ENCODE results near the gene ABI1. TPM values are rescaled to one million over a fixed set of nuclear protein-coding genes. Genes with fewer than 3 reads are reported as not detected.

ABI1 gene
- total and polyA plus RNA-seq, 2 of the 4 experiments (the other 2 are of a cell fraction): 49.6 to 71.3 TPM

DNA sequence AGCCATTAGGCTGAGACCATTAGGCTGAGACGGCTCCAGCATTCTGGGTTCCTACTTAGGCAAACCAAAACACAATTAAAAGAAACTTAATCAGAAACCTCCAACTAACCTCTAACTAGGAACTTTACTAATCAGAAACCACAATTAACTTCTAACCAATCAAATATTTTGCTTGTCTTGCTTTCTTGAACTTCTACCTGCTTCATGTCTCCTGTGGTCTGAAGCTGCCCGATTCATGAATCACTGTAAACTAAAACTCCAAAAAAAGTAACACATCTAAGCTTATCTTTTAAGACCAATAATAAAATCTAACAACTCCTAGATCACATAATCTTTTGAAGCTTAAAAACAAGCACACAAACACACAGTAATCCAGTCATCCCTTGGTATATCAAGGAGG lies 87.1 kb downstream of the ABI1 start:
- Histone ChIP-seq H4K20me1 (ENCODE audit: insufficient read depth, low read length) (no peaks in the 10 kb centered on the region; the same call in none of the 2 replicates), H4K5ac (ENCODE audit: low read depth, low read length) (no peak overlapping the region), H2BK5ac (ENCODE audit: low read depth, low read length, poor library complexity, severe bottlenecking) (no peak overlapping the region), H3K9me1 (ENCODE audit: insufficient read depth, low read length) (no peaks in the 10 kb centered on the region), H2BK15ac (ENCODE audit: low read depth, low read length) (no peak overlapping the region), H3K27ac (ENCODE audit: insufficient read depth, low read length) (no peak overlapping the region), H3K4me1 (ENCODE audit: control insufficient read depth, insufficient read depth, low read length) (no peaks in the 10 kb centered on the region; the same call in 1 of the 2 replicates), H3K4me2 (ENCODE audit: low read depth, low read length) (peak overlapping the region; percentile 38; the same call in 1 of the 2 replicates), H3K18ac (ENCODE audit: low read depth, low read length) (no peak overlapping the region), H3K56ac (ENCODE audit: extremely low read depth, insufficient read depth, low read length) (no peak overlapping the region), H3K36me3 (ENCODE audit: control insufficient read depth, insufficient read depth, low read length) (0 out of 2 replicates have a peak, but pooled peaks cover 3% of the 10 kb centered on the region), H3K23ac (ENCODE audit: low read depth, low read length) (no peak overlapping the region), H4K8ac (ENCODE audit: low read depth in 2 of 2, low read length in 2 of 2) (no peak overlapping the region), H2AK9ac (replicated peaks; ENCODE audit: low read depth, low read length, poor library complexity) (no peak overlapping the region), H2AK5ac (ENCODE audit: low read depth, low read length) (no peak overlapping the region), H3K27me3 (ENCODE audit: control insufficient read depth, insufficient read depth, low read length) (no peaks in the 10 kb centered on the region), H2BK120ac (ENCODE audit: low read depth, low read length) (no peak overlapping the region), H3K4ac (ENCODE audit: low read depth, low read length) (no peak overlapping the region), H3K9ac (ENCODE audit: low read depth, low read length) (no peak overlapping the region), H2BK20ac (ENCODE audit: low read depth, low read length) (no peak overlapping the region), H4K91ac (ENCODE audit: insufficient read depth, low read depth, low read length) (no peak overlapping the region), H3K79me1 (ENCODE audit: low read depth in 1 of 2, low read length in 2 of 2) (peaks cover 12 to 43% of the 10 kb centered on the region in 2 experiments), H3K14ac (replicated peaks; ENCODE audit: low read depth, low read length) (no peak overlapping the region), H3K4me3 (ENCODE audit: insufficient read depth, low read depth, low read length) (no peak overlapping the region), H3K9me3 (ENCODE audit: control insufficient read depth, insufficient read depth, low read length) (no peaks in the 10 kb centered on the region), H2AFZ (replicated peaks; ENCODE audit: low read length, poor library complexity) (no peak overlapping the region)
- intact Hi-C loops (cut with micrococcal nuclease): loop anchor here (5.0 kb wide), 1 partner anchor 34 kb away; no protein-coding TSS in a partner anchor
- POLR2A ChIA-PET (ENCODE audit: unreplicated experiment): no interaction called here
- dilution Hi-C loops (cut with HindIII; ENCODE audit: low sequenced_read_pairs, unreplicated experiment): no loop called here
- in situ Hi-C loops (cut with MboI; ENCODE audit: low sequenced_read_pairs): no loop called here
- DNase-seq: peak; percentile 18
- BruUV-seq (replicated peaks): no TSS peak
- ATAC-seq (ENCODE audit: low read depth): no peak
- TF ChIP-seq, protein P1, sequence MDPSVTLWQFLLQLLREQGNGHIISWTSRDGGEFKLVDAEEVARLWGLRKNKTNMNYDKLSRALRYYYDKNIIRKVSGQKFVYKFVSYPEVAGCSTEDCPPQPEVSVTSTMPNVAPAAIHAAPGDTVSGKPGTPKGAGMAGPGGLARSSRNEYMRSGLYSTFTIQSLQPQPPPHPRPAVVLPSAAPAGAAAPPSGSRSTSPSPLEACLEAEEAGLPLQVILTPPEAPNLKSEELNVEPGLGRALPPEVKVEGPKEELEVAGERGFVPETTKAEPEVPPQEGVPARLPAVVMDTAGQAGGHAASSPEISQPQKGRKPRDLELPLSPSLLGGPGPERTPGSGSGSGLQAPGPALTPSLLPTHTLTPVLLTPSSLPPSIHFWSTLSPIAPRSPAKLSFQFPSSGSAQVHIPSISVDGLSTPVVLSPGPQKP (IDR thresholded peaks at IDR 0.05; ENCODE audit: borderline replicate concordance, low read depth, low read length): no peak
- TF ChIP-seq, protein P2, sequence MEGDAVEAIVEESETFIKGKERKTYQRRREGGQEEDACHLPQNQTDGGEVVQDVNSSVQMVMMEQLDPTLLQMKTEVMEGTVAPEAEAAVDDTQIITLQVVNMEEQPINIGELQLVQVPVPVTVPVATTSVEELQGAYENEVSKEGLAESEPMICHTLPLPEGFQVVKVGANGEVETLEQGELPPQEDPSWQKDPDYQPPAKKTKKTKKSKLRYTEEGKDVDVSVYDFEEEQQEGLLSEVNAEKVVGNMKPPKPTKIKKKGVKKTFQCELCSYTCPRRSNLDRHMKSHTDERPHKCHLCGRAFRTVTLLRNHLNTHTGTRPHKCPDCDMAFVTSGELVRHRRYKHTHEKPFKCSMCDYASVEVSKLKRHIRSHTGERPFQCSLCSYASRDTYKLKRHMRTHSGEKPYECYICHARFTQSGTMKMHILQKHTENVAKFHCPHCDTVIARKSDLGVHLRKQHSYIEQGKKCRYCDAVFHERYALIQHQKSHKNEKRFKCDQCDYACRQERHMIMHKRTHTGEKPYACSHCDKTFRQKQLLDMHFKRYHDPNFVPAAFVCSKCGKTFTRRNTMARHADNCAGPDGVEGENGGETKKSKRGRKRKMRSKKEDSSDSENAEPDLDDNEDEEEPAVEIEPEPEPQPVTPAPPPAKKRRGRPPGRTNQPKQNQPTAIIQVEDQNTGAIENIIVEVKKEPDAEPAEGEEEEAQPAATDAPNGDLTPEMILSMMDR (conservative IDR thresholded peaks at IDR 0.05; ENCODE audit: low read depth, low read length): no peak
- TF ChIP-seq RFX5 (IDR thresholded peaks at IDR 0.05; ENCODE audit: low read depth, low read length): no peak
- TF ChIP-seq MAZ (IDR thresholded peaks at IDR 0.05; ENCODE audit: borderline replicate concordance, low read depth, low read length): no peak
- TF ChIP-seq POLR2A (IDR thresholded peaks at IDR 0.05; ENCODE audit: low read depth, low read length): no peak
- no peak for TF ChIP-seq MXI1 (IDR thresholded peaks at IDR 0.05; ENCODE audit: borderline replicate concordance, low read depth, low read length)
- TF ChIP-seq CHD1 (IDR thresholded peaks at IDR 0.05; ENCODE audit: low read depth, low read length): no peak
- no peak for TF ChIP-seq USF2 (IDR thresholded peaks at IDR 0.05; ENCODE audit: low read depth, low read length)
- no peak for TF ChIP-seq CEBPB (IDR thresholded peaks at IDR 0.05; ENCODE audit: low read depth, low read length)
- TF ChIP-seq NFE2L2 (IDR thresholded peaks at IDR 0.05; ENCODE audit: low read depth, low read length): no peak
- no peak for TF ChIP-seq SMC3 (IDR thresholded peaks at IDR 0.05; ENCODE audit: low read depth, low read length)
- no peak for TF ChIP-seq BHLHE40 (IDR thresholded peaks at IDR 0.05; ENCODE audit: low read depth, low read length)
- TF ChIP-seq RAD21 (IDR thresholded peaks at IDR 0.05; ENCODE audit: low read length): no peak
- no peak for TF ChIP-seq FOS (IDR thresholded peaks at IDR 0.05; ENCODE audit: low read depth, low read length)
- CTCF ChIA-PET: interaction anchor here (0.6 to 1.0 kb wide), 2 partner anchors 18 to 37 kb away, joined by 3 to 5 read pairs; no protein-coding TSS in a partner anchor
- WGBS, 2 experiments (ENCODE audit: extremely low coverage in 2 of 2, insufficient read length in 1 of 2): 100% methylated on average over 1 of the region's 2 CpGs; no CpG with 5 or more reads in 1 of the 2 experiments
